Gastrocnemius medialis (tissue), 4 donors: ENCODE measurements around the gene RBM34.

Source experiments
- POLR2A ChIP-seq, 2 donors: fragments of 450-650 bp; IDR thresholded peaks; one replicate each; pipeline ENCODE4 v1.6.1; 2017; ENCODE audit warnings: antibody characterized with exemption in 2 of 2, mild to moderate bottlenecking in 2 of 2, moderate library complexity in 2 of 2
- TF ChIP-seq, protein P1 (sequence below), 5 experiments: fragments of 450-650 bp in 3 of 5; fragments of 200-600 bp in 2 of 5; sonication (generic) in 2 of 5; IDR thresholded peaks in 4 of 5; conservative IDR thresholded peaks in 1 of 5; 1 replicate in 4 of 5; 2 replicates in 1 of 5; pipeline ENCODE4 v1.5.1; 2016 to 2019; ENCODE audit warnings: antibody characterized with exemption in 5 of 5, mild to moderate bottlenecking in 3 of 5, moderate library complexity in 3 of 5

DNA sequence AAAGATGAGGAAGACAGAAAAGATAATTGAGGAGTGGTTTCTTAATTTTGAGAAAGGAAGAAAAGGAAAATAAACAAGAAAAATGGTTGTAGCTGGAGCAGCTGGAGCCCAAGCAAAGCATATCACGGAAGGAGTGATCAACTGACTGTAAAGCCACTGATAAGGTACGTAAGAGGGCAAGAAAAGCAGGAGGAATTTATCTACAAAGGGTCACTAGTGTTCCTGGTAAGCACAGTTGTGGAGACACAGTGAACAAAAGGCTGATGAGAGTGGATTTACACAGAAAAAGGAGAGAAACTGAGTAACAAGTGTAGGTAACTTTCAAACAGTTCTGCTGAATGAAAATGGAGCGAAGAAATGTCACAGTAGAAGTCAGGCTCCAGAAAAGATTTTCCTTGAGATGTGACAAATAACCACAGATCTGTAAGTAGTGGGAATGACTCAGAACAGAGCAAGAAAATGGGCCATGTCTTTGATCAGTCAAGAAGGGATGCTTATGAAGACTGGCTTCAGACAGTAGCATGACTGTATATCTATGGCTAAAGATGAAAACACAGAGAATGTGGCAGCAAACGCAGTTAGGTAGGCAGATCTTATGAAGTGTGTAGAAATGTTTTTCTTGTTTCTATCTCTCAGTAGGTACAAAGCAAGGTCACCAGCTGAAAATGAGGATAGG lies 45.6 kb upstream of the RBM34 start:
- TF ChIP-seq, protein P1, sequence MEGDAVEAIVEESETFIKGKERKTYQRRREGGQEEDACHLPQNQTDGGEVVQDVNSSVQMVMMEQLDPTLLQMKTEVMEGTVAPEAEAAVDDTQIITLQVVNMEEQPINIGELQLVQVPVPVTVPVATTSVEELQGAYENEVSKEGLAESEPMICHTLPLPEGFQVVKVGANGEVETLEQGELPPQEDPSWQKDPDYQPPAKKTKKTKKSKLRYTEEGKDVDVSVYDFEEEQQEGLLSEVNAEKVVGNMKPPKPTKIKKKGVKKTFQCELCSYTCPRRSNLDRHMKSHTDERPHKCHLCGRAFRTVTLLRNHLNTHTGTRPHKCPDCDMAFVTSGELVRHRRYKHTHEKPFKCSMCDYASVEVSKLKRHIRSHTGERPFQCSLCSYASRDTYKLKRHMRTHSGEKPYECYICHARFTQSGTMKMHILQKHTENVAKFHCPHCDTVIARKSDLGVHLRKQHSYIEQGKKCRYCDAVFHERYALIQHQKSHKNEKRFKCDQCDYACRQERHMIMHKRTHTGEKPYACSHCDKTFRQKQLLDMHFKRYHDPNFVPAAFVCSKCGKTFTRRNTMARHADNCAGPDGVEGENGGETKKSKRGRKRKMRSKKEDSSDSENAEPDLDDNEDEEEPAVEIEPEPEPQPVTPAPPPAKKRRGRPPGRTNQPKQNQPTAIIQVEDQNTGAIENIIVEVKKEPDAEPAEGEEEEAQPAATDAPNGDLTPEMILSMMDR (IDR thresholded peaks at IDR 0.05 in 4 of 5, conservative IDR thresholded peaks at IDR 0.05 in 1 of 5) = no peak
- no peak for TF ChIP-seq POLR2A (IDR thresholded peaks at IDR 0.05)
